ENCODE data around the gene ACTA1.

The ACTA1 gene

DNA sequence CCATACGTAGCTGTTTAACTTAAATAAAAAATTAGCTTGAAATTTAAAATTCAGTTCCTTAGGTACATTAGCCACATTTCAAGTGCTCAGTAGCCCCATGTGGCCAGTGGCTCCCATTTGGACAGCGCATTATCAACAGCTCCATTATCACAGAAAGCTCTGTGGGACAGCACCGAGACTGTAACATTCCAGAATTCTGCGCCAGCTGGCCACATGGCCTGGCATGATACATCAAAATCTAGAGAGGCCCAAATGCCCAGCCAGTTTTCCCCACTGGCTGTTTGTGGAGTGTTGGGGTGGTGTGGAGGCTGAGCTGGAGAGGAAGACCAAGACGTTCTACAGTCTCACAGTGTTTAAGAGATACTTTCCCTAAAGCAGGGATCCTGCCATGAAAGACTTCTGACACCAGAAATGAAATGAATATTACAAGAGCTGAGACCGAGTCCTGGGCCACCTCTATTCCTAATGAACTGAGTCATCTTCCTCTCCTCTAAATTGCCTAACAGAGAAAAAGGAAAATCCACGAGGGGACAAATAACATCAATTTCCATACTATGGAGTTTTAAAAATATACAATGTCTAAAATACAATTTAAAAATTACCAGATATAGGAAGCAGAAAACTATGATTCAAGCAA is 27.3 kb upstream of the ACTA1 start:
- Histone ChIP-seq H3K4me1 (ENCODE audit: control insufficient read depth, insufficient read depth, low read length) (no peaks in the 10 kb centered on the region), H3K9ac (ENCODE audit: low read depth, low read length) (no peak overlapping the region), H3K27me3 (ENCODE audit: control insufficient read depth, insufficient read depth, low read length) (no peaks in the 10 kb centered on the region), H3K4me3 (ENCODE audit: low read depth, low read length) (no peak overlapping the region), H3K36me3 (ENCODE audit: control insufficient read depth, insufficient read depth, low read length) (no peaks in the 10 kb centered on the region), H3K9me3 (ENCODE audit: control insufficient read depth, insufficient read depth, low read length) (no peaks in the 10 kb centered on the region)

DNA sequence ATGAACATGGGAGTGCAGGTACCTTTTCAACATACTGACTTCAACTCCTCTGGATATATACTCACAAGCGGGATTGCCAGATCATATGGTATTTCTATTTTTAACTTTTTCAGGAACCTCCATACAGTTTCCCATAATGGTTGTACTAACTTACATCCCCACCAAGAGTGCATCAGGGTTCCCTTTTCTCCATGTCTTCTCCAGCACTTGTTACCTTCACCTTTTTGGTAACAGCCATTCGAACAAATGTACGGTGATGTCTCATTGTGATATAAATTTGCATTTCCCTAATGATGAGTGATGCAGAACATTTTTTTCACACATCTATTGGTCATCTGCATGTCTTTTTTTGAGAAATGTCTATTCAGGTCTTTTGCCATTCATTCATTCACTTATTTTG is 25.9 kb upstream of the ACTA1 start:
- no peaks in the 10 kb centered on the region for H3K9me3 ChIP-seq (ENCODE audit: control insufficient read depth, insufficient read depth, low read length)
- no peaks in the 10 kb centered on the region for H3K27me3 ChIP-seq (ENCODE audit: control insufficient read depth, insufficient read depth, low read length)
- no peaks in the 10 kb centered on the region for H3K4me1 ChIP-seq (ENCODE audit: control insufficient read depth, insufficient read depth, low read length)
- no peaks in the 10 kb centered on the region for H3K36me3 ChIP-seq (ENCODE audit: control insufficient read depth, insufficient read depth, low read length)
- no peak overlapping the region for H3K4me3 ChIP-seq (ENCODE audit: low read depth, low read length)
- no peak overlapping the region for H3K9ac ChIP-seq (ENCODE audit: low read depth, low read length)

DNA sequence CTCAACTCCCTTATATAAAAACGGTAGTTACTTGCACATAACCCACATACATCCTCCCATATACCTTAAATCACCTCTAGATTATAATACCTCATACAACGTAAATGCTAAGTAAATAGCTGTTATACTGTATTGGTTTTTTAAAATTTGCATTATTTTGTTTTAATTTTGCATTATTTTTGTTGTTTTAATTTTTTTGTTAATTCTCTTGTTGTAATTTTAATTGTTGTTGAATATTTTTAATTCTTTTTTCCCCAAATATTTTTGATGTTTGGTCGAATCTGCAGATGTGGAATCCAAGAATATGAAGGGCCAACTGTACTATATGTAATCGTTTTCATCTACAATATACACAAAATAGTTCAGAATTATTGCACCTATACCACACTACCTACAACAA is 23.5 kb upstream of the ACTA1 start:
- H3K9ac ChIP-seq (ENCODE audit: low read depth, low read length) = no peak overlapping the region
- no peaks in the 10 kb centered on the region for H3K9me3 ChIP-seq (ENCODE audit: control insufficient read depth, insufficient read depth, low read length)
- H3K36me3 ChIP-seq (ENCODE audit: control insufficient read depth, insufficient read depth, low read length) = no peaks in the 10 kb centered on the region
- H3K27me3 ChIP-seq (ENCODE audit: control insufficient read depth, insufficient read depth, low read length) = no peaks in the 10 kb centered on the region
- no peak overlapping the region for H3K4me3 ChIP-seq (ENCODE audit: low read depth, low read length)
- no peaks in the 10 kb centered on the region for H3K4me1 ChIP-seq (ENCODE audit: control insufficient read depth, insufficient read depth, low read length)

DNA sequence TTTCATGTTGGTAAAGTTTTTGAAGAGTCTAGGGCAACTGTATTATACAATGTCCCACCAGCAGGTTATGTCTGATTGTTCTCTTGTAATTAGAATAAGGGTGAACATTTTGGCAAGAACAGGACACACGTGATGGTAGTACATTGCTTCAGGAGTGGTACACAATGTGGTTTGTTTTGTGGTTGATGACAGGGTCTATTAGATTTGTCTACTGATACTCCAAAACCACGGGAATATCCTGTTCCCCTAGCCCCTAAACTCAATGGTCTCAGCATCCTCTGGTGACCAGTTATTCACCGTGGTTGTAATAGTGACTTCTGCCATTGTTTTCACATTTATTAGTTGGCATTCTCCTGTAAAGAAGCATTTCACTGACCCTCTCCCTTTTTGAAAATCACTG is 22.1 kb upstream of the ACTA1 start:
- H3K9ac ChIP-seq (ENCODE audit: low read depth, low read length) = no peak overlapping the region
- no peaks in the 10 kb centered on the region for H3K9me3 ChIP-seq (ENCODE audit: control insufficient read depth, insufficient read depth, low read length)
- no peaks in the 10 kb centered on the region for H3K27me3 ChIP-seq (ENCODE audit: control insufficient read depth, insufficient read depth, low read length)
- H3K36me3 ChIP-seq (ENCODE audit: control insufficient read depth, insufficient read depth, low read length) = no peaks in the 10 kb centered on the region
- no peak overlapping the region for H3K4me3 ChIP-seq (ENCODE audit: low read depth, low read length)
- no peaks in the 10 kb centered on the region for H3K4me1 ChIP-seq (ENCODE audit: control insufficient read depth, insufficient read depth, low read length)

DNA sequence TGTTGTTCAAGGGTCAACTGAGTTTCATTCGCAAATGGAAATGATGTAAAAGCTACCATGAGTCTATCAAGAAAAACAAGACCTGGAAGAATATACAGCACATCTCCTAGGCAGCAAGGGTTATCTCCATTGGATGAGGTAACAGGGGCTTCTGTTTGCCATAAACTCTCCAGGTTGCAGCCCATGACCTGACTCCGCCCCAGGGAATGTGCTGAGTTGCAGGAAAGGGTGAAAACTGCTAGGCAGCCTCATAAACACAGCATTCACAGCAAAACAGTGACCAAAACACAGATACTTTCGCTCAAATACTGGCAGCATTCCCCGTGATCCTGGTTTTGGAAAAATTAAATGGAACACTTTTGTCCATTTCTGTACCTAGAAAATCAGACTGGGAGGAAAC is 20.2 kb upstream of the ACTA1 start:
- Histone ChIP-seq H3K9ac (ENCODE audit: low read depth, low read length) (no peak overlapping the region), H3K9me3 (ENCODE audit: control insufficient read depth, insufficient read depth, low read length) (no peaks in the 10 kb centered on the region), H3K27me3 (ENCODE audit: control insufficient read depth, insufficient read depth, low read length) (no peaks in the 10 kb centered on the region), H3K4me3 (ENCODE audit: low read depth, low read length) (no peak overlapping the region), H3K4me1 (ENCODE audit: control insufficient read depth, insufficient read depth, low read length) (no peaks in the 10 kb centered on the region), H3K36me3 (ENCODE audit: control insufficient read depth, insufficient read depth, low read length) (no peaks in the 10 kb centered on the region)

DNA sequence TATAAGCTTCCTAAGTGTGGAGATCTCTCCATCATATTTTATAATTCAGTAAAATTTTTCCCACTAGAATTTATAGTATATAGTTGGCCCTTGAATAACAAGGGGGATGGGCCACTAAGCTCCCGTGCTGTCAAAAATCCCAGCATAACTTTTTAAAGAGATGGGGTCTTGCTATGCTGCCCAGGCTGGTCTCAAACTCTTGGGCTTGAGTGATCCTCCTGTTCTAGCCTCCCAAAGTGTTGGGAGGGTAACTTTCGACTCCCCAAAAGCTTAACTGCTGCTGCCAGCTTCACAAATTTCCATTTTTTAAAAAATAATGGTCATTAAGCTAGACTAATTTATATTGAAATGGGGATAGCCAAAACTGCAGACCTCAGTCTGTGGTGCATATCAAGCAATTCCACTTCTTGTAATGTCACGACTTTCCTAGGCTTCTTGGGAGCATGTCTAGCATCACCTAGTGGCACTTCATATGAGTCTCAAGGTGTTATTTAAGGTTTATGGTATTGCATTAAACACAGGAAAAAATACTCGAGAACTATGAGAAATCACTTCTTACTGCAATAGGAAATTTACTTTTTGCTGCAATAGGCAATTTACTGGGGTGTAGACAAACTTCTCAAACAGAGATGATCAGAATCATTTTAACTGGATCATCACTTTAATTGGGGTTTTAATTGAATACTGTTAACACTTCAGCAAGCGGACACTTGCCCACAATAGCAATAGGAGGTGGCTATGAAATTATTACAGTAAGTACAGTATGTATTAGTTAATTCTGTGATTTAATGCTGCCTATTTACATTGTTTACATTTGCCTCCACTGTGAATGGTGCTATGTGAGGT is 19.3 kb upstream of the ACTA1 start:
- H3K4me3 ChIP-seq (ENCODE audit: low read depth, low read length) = no peak overlapping the region
- no peak overlapping the region for H3K9ac ChIP-seq (ENCODE audit: low read depth, low read length)
- no peaks in the 10 kb centered on the region for H3K9me3 ChIP-seq (ENCODE audit: control insufficient read depth, insufficient read depth, low read length)
- H3K27me3 ChIP-seq (ENCODE audit: control insufficient read depth, insufficient read depth, low read length) = no peaks in the 10 kb centered on the region
- no peaks in the 10 kb centered on the region for H3K4me1 ChIP-seq (ENCODE audit: control insufficient read depth, insufficient read depth, low read length)
- H3K36me3 ChIP-seq (ENCODE audit: control insufficient read depth, insufficient read depth, low read length) = no peaks in the 10 kb centered on the region

DNA sequence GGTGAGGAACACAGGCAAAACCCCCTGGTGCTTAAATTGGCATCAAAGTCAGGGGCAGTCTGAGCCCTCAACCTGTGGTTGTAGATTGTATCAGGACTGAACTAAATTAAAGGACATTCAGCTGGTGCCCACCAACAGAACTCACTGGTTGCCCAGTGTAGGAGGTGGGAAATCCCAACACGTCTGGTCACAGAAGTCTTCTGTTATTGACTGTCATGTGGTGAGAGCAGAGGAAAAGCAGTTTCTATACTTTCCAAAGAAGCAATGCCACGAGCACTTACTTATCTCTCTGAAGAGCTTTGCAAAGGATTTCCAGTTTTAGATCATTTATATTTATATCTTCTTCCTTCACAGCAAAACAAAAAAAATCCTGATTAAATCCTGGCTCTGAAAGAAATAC is 15.0 kb upstream of the ACTA1 start:
- H3K9ac ChIP-seq (ENCODE audit: low read depth, low read length) = no peak overlapping the region
- no peaks in the 10 kb centered on the region for H3K9me3 ChIP-seq (ENCODE audit: control insufficient read depth, insufficient read depth, low read length)
- H3K4me3 ChIP-seq (ENCODE audit: low read depth, low read length) = no peak overlapping the region
- no peaks in the 10 kb centered on the region for H3K27me3 ChIP-seq (ENCODE audit: control insufficient read depth, insufficient read depth, low read length)
- H3K36me3 ChIP-seq (ENCODE audit: control insufficient read depth, insufficient read depth, low read length) = no peaks in the 10 kb centered on the region
- no peaks in the 10 kb centered on the region for H3K4me1 ChIP-seq (ENCODE audit: control insufficient read depth, insufficient read depth, low read length)

DNA sequence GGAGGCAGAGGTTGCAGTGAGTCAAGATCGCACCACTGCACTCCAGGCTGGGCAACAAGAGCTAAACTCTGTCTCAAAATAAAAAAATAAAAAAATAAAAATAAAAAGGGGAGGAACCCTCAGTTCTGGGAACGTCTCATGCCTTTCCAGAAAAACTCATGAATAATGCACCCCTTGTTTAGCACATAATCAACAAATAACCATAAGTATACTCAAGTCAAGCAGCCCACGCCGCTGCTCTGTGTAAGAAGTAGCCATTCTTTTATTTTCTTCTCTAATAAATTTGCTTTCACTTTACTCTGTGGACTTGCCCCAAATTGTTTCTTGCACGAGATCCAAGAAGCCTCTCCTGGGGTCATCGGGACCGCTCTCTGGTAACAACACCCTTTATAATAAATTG is 14.5 kb upstream of the ACTA1 start:
- Histone ChIP-seq H3K4me1 (ENCODE audit: control insufficient read depth, insufficient read depth, low read length) (no peaks in the 10 kb centered on the region), H3K9me3 (ENCODE audit: control insufficient read depth, insufficient read depth, low read length) (no peaks in the 10 kb centered on the region), H3K4me3 (ENCODE audit: low read depth, low read length) (no peak overlapping the region), H3K36me3 (ENCODE audit: control insufficient read depth, insufficient read depth, low read length) (no peaks in the 10 kb centered on the region), H3K27me3 (ENCODE audit: control insufficient read depth, insufficient read depth, low read length) (no peaks in the 10 kb centered on the region), H3K9ac (ENCODE audit: low read depth, low read length) (no peak overlapping the region)

DNA sequence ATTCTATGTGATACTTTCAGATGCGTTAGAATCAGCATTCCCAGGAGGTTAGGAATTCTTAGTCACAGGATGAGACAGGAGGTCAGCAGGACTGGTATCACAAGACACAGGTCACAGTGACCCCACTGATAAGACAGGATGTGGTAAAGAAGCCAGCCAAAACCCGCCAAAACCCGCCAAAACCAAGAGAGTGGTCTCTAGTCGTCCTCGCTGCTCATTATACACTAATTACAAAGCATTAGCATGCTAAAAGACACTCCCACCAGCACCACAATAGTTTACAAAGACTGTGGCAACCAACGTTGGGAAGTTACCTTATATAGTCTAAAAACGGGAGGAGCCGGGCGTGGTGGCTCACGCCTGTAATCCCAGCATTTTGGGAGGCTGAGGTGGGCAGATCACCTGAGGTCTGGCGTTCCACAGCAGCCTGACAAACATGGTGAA is 13.9 kb upstream of the ACTA1 start:
- Histone ChIP-seq H3K27me3 (ENCODE audit: control insufficient read depth, insufficient read depth, low read length) (no peaks in the 10 kb centered on the region), H3K9me3 (ENCODE audit: control insufficient read depth, insufficient read depth, low read length) (no peaks in the 10 kb centered on the region), H3K4me3 (ENCODE audit: low read depth, low read length) (no peak overlapping the region), H3K36me3 (ENCODE audit: control insufficient read depth, insufficient read depth, low read length) (no peaks in the 10 kb centered on the region), H3K9ac (ENCODE audit: low read depth, low read length) (no peak overlapping the region), H3K4me1 (ENCODE audit: control insufficient read depth, insufficient read depth, low read length) (no peaks in the 10 kb centered on the region)

DNA sequence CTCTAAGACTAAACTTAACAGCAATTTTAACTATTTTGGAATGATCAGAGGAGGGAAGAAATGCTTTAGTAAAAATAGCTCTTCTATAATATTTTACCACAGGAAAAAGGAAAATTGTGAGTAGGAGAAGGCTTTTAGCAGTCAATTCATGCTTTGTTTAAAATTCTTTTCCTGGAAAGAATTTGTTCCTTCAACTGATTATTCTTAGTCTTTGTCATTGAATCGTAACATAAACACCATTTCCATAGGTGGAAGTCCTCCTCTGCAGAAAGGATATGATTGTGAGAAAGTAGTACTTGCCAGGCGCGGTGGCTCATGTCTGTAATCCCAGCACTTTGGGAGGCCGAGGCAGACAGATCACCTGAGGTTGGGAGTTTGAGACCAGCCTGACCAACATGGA is 11.9 kb upstream of the ACTA1 start:
- Histone ChIP-seq H3K36me3 (ENCODE audit: control insufficient read depth, insufficient read depth, low read length) (no peaks in the 10 kb centered on the region), H3K27me3 (ENCODE audit: control insufficient read depth, insufficient read depth, low read length) (no peaks in the 10 kb centered on the region)

DNA sequence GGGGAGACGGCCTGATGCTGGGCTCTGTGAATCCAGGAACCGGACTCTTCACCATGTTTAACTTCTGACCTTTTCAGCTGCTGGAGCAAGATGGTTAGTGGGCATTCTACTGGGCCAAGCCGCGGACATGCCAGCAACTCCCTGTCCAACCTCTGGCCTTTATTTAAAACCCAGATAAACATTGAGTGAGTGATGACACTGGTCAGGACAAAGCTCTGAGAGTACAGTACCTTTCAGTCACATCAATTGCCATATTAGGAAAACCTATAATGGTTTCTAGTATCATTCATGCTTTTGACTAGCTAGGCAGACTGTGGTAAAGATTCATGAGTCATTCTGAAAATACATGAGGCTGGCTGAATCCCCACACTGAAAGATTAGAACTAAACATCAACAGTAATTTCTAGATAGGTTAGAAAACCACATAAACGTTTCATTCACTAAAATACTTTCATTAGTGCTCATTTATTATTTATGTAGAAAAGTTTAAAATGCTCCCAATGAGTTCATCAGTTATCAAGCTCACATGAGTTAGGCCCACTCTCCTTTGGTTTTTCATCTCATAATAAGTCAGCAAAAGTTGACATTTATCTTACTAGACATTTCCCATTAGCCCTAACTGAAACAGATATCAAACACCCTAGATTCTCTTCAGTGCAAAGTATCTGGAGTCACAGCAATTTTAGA is 7.1 kb upstream of the ACTA1 start:
- Histone ChIP-seq H3K9ac (ENCODE audit: low read depth, low read length) (no peak overlapping the region), H3K9me3 (ENCODE audit: control insufficient read depth, insufficient read depth, low read length) (no peaks in the 10 kb centered on the region), H3K4me1 (ENCODE audit: control insufficient read depth, insufficient read depth, low read length) (no peaks in the 10 kb centered on the region), H3K27me3 (ENCODE audit: control insufficient read depth, insufficient read depth, low read length) (no peaks in the 10 kb centered on the region), H3K4me3 (ENCODE audit: low read depth, low read length) (no peak overlapping the region), H3K36me3 (ENCODE audit: control insufficient read depth, insufficient read depth, low read length) (no peaks in the 10 kb centered on the region)

More for the DNA sequence above, 11.9 kb upstream of the ACTA1 start:
- no peak overlapping the region for H3K9ac ChIP-seq (ENCODE audit: low read depth, low read length)
- H3K4me1 ChIP-seq (ENCODE audit: control insufficient read depth, insufficient read depth, low read length) = no peaks in the 10 kb centered on the region
- H3K9me3 ChIP-seq (ENCODE audit: control insufficient read depth, insufficient read depth, low read length) = no peaks in the 10 kb centered on the region
- H3K4me3 ChIP-seq (ENCODE audit: low read depth, low read length) = no peak overlapping the region

DNA sequence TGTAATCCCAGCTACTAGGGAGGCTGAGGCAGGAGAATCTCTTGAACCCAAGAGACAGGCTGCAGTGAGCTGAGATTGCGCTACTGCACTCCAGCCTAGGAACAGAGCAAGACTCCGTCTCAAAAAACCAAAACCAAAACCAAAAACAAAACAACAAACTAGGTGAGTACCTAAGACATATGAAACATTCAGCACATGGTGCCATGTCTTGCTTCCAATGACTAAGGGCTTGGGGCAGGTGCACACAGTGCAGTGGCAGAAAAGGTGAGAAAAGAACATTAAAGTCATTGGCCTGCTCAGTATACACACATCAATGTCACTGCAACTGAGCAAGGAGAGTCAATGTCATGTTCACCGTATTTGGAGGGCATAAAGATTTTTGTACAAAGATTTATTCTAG is 4.1 kb upstream of the ACTA1 start:
- Histone ChIP-seq H3K9ac (ENCODE audit: low read depth, low read length) (no peak overlapping the region), H3K4me3 (ENCODE audit: low read depth, low read length) (no peak overlapping the region), H3K36me3 (ENCODE audit: control insufficient read depth, insufficient read depth, low read length) (no peaks in the 10 kb centered on the region), H3K9me3 (ENCODE audit: control insufficient read depth, insufficient read depth, low read length) (no peaks in the 10 kb centered on the region), H3K27me3 (ENCODE audit: control insufficient read depth, insufficient read depth, low read length) (peaks cover 15% of the 10 kb centered on the region), H3K4me1 (ENCODE audit: control insufficient read depth, insufficient read depth, low read length) (no peaks in the 10 kb centered on the region)
